Measurements from ENCODE around the gene AQP12B. TPM values are rescaled to one million over a fixed set of nuclear protein-coding genes. Genes with fewer than 3 reads are reported as not detected.

The AQP12B gene
- total RNA-seq, 1 donor from 2014 or later: not detected

DNA sequence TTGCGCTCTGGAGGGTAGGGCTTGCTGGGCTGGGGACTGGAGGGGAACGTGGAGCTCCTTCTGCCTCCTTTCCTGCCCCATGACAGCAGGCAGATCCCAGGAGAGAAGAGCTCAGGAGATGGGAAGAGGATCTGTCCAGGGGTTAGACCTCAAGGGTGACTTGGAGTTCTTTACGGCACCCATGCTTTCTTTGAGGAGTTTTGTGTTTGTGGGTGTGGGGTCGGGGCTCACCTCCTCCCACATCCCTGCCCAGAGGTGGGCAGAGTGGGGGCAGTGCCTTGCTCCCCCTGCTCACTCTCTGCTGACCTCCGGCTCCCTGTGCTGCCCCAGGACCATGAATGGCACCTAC is 53.1 kb downstream of the AQP12B start:
- intact Hi-C loops (cut with micrococcal nuclease): loop anchor here (10.0 kb wide), 1 partner anchor 685 kb away; the partner anchor contains the start of genes HDLBP and SEPTIN2
- no peak overlapping the region for H3K4me3 Mint-ChIP-seq
- peaks cover 22% of the 10 kb centered on the region for H3K36me3 Mint-ChIP-seq (ENCODE audit: low read depth)
- H3K27me3 Mint-ChIP-seq: no peaks in the 10 kb centered on the region
- no peak for DNase-seq
- no peak overlapping the region for H3K27ac Mint-ChIP-seq
- H3K9me3 Mint-ChIP-seq: peaks cover 8% of the 10 kb centered on the region
- peaks cover 23% of the 10 kb centered on the region for H3K4me1 Mint-ChIP-seq

GRCh38 chr2:240628808-240629618 is 53.7 kb downstream of the AQP12B start:
- no peaks in the 10 kb centered on the region for H3K27me3 Mint-ChIP-seq
- H3K36me3 Mint-ChIP-seq (ENCODE audit: low read depth): peaks cover 22% of the 10 kb centered on the region
- DNase-seq: no peak
- H3K4me3 Mint-ChIP-seq: no peak overlapping the region
- intact Hi-C loops (cut with micrococcal nuclease): loop anchor here (10.0 kb wide), 1 partner anchor 686 kb away; the partner anchor contains the start of genes HDLBP and SEPTIN2
- peaks cover 28% of the 10 kb centered on the region for H3K4me1 Mint-ChIP-seq
- no peak overlapping the region for H3K27ac Mint-ChIP-seq
- H3K9me3 Mint-ChIP-seq: peaks cover 8% of the 10 kb centered on the region

DNA sequence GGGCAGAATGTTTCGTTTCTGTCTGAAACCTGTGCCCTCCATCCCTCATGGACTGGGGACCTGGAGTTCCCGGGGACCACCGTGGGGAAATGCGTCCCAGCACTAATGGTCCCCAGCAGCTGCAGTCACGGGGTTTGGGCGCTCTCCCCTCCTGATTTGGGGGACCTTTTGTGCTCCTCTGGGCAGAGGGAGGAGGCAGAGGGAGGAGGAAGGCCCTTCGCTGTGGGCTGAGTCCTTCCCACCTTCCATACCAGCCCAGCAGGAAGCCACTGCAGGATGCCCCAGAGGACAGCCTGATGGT is 54.2 kb downstream of the AQP12B start:
- intact Hi-C loops (cut with micrococcal nuclease): loop anchor here (10.0 kb wide), 1 partner anchor 686 kb away; the partner anchor contains the start of genes HDLBP and SEPTIN2
- no peak overlapping the region for H3K27ac Mint-ChIP-seq
- peaks cover 30% of the 10 kb centered on the region for H3K4me1 Mint-ChIP-seq
- peaks cover 20% of the 10 kb centered on the region for H3K36me3 Mint-ChIP-seq (ENCODE audit: low read depth)
- DNase-seq: no peak
- no peak overlapping the region for H3K4me3 Mint-ChIP-seq
- peaks cover 7% of the 10 kb centered on the region for H3K9me3 Mint-ChIP-seq
- no peaks in the 10 kb centered on the region for H3K27me3 Mint-ChIP-seq

DNA sequence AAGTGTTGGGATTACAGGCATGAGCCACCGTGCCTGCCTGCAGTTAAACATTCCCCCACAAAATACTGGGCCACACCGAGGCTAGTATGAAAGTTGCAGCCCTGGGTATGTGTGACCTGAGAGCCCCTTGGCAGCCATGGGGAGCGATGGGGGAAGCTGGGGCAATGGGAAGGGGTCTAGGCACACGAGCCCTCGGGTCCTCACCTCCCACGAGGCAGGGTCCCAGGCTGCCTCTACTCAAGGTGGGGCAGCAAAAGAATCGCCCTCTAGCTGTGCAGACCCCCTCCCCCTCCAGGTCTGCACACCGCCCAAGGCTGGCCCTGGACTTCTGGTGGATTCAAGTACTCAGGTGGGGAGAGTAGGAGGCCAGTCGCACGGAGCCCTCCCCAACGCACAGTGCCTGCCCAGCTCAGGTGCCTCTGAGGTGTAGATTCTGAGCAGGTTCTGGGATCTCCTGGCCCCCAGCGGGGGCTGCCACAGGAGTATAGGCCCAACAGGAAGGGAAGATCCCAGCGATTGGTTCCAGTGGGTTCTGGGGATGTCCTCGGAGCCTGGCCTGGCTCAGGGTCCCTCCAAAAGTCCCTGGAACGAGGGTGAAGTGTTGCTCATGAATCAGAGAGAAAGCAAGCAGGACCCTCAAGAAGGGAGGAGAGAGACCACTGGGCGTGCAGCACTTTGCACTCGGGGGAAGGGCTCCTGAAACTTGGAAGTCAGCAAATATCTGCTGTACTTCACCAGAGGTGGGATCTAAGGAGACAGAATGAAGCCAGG is 54.8 kb downstream of the AQP12B start:
- peaks cover 14% of the 10 kb centered on the region for H3K36me3 Mint-ChIP-seq (ENCODE audit: low read depth)
- H3K4me1 Mint-ChIP-seq: peaks cover 33% of the 10 kb centered on the region
- peaks cover 2% of the 10 kb centered on the region for H3K9me3 Mint-ChIP-seq
- DNase-seq: no peak
- intact Hi-C loops (cut with micrococcal nuclease): loop anchor here (10.0 kb wide), 1 partner anchor 687 kb away; the partner anchor contains the start of genes HDLBP and SEPTIN2
- no peak overlapping the region for H3K4me3 Mint-ChIP-seq
- peak overlapping the region; percentile 34 for H3K27ac Mint-ChIP-seq
- H3K27me3 Mint-ChIP-seq: no peaks in the 10 kb centered on the region

DNA sequence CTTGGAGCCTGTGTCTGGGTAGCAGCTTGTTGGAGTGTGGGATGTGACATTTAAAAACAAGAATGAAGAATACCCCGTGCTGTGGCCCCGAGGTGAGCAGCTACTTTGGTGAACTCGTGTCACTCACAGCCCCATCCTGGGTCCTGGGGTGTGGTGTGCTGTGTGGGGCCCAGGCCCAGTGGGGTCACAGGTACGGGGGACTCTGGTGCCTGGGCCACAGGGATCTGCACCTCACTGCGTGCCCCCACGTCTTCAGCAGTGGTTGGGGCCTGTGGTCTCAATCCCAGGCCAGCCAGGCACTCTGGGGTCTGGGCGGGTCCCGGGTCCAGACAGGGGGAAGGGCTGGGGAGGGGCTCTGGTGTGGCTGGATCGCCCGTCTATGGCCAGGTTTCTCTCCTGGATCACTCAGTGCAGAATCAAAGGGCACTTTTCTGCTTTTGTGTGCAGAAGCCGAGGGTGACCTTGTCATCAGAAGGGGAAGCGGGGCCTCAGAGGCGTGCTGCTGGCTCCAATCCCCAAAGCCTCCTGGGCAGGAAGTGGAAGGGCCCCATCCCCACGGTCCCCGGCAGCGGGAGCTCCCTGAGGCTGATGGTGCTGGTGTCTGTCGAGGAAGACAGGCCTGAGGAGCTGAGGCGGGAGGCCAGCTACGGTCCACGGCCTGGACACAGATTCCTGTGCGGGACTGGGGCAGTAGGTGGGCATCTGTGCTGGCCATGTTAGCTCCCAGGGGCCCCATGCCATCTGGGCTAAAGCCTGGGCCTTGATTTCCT is 56.0 kb downstream of the AQP12B start:
- Mint-ChIP-seq H3K27me3 (no peaks in the 10 kb centered on the region), H3K4me3 (peak overlapping the region; percentile 66), H3K27ac (peak overlapping the region; percentile 89), H3K9me3 (no peaks in the 10 kb centered on the region), H3K4me1 (peaks cover 41% of the 10 kb centered on the region), H3K36me3 (ENCODE audit: low read depth) (peaks cover 8% of the 10 kb centered on the region)
- intact Hi-C loops (cut with micrococcal nuclease): loop anchor here (10.0 kb wide), 1 partner anchor 688 kb away; the partner anchor contains the start of genes HDLBP and SEPTIN2
- DNase-seq: peak; percentile 73

Other genes starting within 250 kb of the AQP12B start
- 5.9 and 6.6 TPM in 2 replicates for gene GPC1, start 247.2 kb downstream of the AQP12B start, total RNA-seq
- gene ANKMY1, start 124.9 kb downstream of the AQP12B start, total RNA-seq: 24.8 and 26.7 TPM in 2 replicates
- 6.3 and 7.9 TPM in 2 replicates for gene DUSP28, start 122.5 kb downstream of the AQP12B start, total RNA-seq
- gene RNPEPL1, start 114.4 kb downstream of the AQP12B start, total RNA-seq: 59.1 and 60.7 TPM in 2 replicates
- gene CAPN10, start 96.2 kb downstream of the AQP12B start, total RNA-seq: 48.4 and 51.9 TPM in 2 replicates
- 7.1 and 8.7 TPM in 2 replicates for gene GPR35, start 57.4 kb downstream of the AQP12B start, total RNA-seq
- gene AQP12A, start 9.0 kb upstream of the AQP12B start, total RNA-seq: not detected in 2 replicates
- 0.37 and 0.47 TPM in 2 replicates for gene KIF1A, start 137.3 kb upstream of the AQP12B start, total RNA-seq
- gene AGXT, start 185.9 kb upstream of the AQP12B start, total RNA-seq: not detected in 2 replicates
- gene MAB21L4, start 213.3 kb upstream of the AQP12B start, total RNA-seq: not detected in 2 replicates
- not detected in 2 replicates for gene CROCC2, start 223.5 kb upstream of the AQP12B start, total RNA-seq